OCI-LY1 (cell line): ENCODE data around the gene RND2.

ENCODE experiments used
- H2AFZ ChIP-seq: fragments of 200-600 bp; sonication (generic), shearing (Covaris generic); 2 replicates; pipeline ENCODE4 v1.6.0; 2014; ENCODE audit warnings: antibody characterized with exemption, mild to moderate bottlenecking, low read length
- H3F3A ChIP-seq: fragments of 200-600 bp; sonication (generic), shearing (Covaris generic); 2 replicates; pipeline ENCODE4 v1.6.0; 2014; ENCODE audit warnings: mild to moderate bottlenecking, antibody characterized with exemption, low read length, moderate library complexity; ENCODE audit not compliant: insufficient read depth
- H3K27ac ChIP-seq: fragments of 200-600 bp; sonication (generic); 2 replicates; pipeline ENCODE4 v1.5.1; 2014; ENCODE audit warnings: low read length, mixed run types, mild to moderate bottlenecking, low read depth; ENCODE audit not compliant: poor library complexity, severe bottlenecking
- H3K27me3 ChIP-seq: fragments of 200-600 bp; sonication (generic); 2 replicates; pipeline ENCODE4 v1.6.0; 2014; ENCODE audit warnings: antibody characterized with exemption, mild to moderate bottlenecking, low read length, moderate library complexity; ENCODE audit not compliant: insufficient read depth
- H3K36me3 ChIP-seq: fragments of 200-600 bp; sonication (generic); 2 replicates; pipeline ENCODE4 v1.6.1; 2014; ENCODE audit warnings: mild to moderate bottlenecking, antibody characterized with exemption, low read length, moderate library complexity, mixed read lengths; ENCODE audit not compliant: insufficient read depth
- H3K4me1 ChIP-seq: fragments of 200-600 bp; sonication (generic); 2 replicates; pipeline ENCODE4 v1.5.1; 2014; ENCODE audit warnings: mild to moderate bottlenecking, low read length, moderate library complexity; ENCODE audit not compliant: insufficient read depth, severe bottlenecking
- H3K4me2 ChIP-seq: fragments of 200-600 bp; sonication (generic), shearing (Covaris generic); 2 replicates; pipeline ENCODE4 v1.6.1; 2014; ENCODE audit warnings: low read length
- H3K4me3 ChIP-seq: fragments of 200-600 bp; sonication (generic); 2 replicates; pipeline ENCODE4 v1.5.1; 2014; ENCODE audit warnings: low read length, low read depth, mild to moderate bottlenecking, mixed read lengths; ENCODE audit not compliant: poor library complexity, severe bottlenecking
- H3K79me2 ChIP-seq: fragments of 200-600 bp; shearing (Covaris generic); 2 replicates; pipeline ENCODE4 v1.6.1; 2016; ENCODE audit warnings: mixed run types, low read length, mixed read lengths; ENCODE audit not compliant: insufficient read depth
- H3K9ac ChIP-seq: fragments of 200-600 bp; sonication (generic), shearing (Covaris generic); 2 replicates; pipeline ENCODE4 v1.6.1; 2014; ENCODE audit warnings: mild to moderate bottlenecking, low read length, mixed read lengths
- H3K9me2 ChIP-seq: fragments of 200-600 bp; sonication (generic), shearing (Covaris generic); 2 replicates; pipeline ENCODE4 v1.6.1; 2014; ENCODE audit warnings: low read depth, mild to moderate bottlenecking, low read length, mixed read lengths
- H3K9me3 ChIP-seq: fragments of 200-600 bp; shearing (Covaris generic); 2 replicates; pipeline ENCODE4 v1.6.1; 2014; ENCODE audit warnings: low read length, mixed read lengths
- H4K20me1 ChIP-seq: fragments of 200-600 bp; sonication (generic), shearing (Covaris generic); 2 replicates; pipeline ENCODE4 v1.6.0; 2016; ENCODE audit warnings: mild to moderate bottlenecking, low read length; ENCODE audit not compliant: insufficient read depth
- EZH2 ChIP-seq: fragments of 200-600 bp; sonication (generic), shearing (Covaris generic); IDR thresholded peaks from 2 replicates; pipeline ENCODE4 v1.8.0; 2017; ENCODE audit warnings: borderline replicate concordance, mixed run types, mild to moderate bottlenecking, antibody characterized with exemption, low read length, moderate library complexity, mixed read lengths
- TF ChIP-seq, protein P1 (sequence below): fragments of 200-600 bp; sonication (generic), shearing (Covaris generic); IDR thresholded peaks from 2 replicates; pipeline ENCODE4 v1.5.1; 2017; ENCODE audit warnings: mild to moderate bottlenecking, antibody characterized with exemption, low read length, moderate library complexity, mixed read lengths

Gene RND2

DNA sequence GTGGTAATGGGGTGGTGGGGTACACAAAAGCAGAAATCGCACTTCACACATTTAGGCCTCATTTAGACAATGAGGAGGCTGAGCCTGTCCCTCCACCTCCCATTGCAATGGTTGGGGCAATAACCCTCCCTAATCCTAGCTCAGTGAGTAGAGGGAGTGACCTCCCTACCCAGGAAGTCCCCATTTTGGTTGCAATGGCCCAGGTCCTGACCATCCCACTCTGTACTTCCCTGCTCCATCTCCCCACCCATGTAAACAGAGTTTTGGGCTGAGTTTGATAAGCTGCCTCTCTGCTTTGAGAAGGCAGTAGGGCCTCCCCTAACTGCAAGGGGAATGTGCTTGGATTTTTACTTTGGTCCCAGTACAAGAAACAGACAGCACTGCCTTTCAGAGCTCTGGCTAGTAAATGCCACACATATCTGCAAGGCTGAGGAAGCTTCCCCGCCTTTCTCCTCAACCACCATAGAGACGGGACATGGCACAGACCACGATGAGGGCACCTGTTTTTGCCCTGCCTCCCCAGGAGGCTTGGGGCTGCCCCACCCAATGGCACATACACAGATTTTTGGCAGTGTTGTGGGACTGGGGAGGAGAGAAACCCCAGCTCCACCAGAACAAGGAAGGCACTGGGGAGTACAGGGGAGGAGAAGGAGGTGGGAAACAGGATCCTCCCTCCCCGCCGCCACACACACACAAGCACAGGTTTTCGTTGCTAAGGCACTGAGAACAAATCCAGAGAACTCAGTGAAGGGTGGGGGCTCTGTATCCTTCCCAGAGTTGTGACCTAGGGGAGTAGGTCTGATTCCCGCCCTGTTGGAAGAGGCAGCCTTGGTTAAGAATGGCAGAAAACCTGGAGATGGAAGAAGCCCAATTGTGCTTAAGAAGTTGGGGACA, 10.1 kb upstream of the RND2 start:
- no peaks in the 10 kb centered on the region for H3F3A ChIP-seq
- H3K4me2 ChIP-seq, result no peak overlapping the region
- no peaks in the 10 kb centered on the region for H3K9me2 ChIP-seq
- peaks cover 7% of the 10 kb centered on the region; the same call in 1 of the 2 replicates for H3K36me3 ChIP-seq
- H3K4me3 ChIP-seq, result no peak overlapping the region
- no peaks in the 10 kb centered on the region for H3K79me2 ChIP-seq
- TF ChIP-seq, protein P1, sequence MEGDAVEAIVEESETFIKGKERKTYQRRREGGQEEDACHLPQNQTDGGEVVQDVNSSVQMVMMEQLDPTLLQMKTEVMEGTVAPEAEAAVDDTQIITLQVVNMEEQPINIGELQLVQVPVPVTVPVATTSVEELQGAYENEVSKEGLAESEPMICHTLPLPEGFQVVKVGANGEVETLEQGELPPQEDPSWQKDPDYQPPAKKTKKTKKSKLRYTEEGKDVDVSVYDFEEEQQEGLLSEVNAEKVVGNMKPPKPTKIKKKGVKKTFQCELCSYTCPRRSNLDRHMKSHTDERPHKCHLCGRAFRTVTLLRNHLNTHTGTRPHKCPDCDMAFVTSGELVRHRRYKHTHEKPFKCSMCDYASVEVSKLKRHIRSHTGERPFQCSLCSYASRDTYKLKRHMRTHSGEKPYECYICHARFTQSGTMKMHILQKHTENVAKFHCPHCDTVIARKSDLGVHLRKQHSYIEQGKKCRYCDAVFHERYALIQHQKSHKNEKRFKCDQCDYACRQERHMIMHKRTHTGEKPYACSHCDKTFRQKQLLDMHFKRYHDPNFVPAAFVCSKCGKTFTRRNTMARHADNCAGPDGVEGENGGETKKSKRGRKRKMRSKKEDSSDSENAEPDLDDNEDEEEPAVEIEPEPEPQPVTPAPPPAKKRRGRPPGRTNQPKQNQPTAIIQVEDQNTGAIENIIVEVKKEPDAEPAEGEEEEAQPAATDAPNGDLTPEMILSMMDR, result no peak
- no peak for TF ChIP-seq EZH2
- H3K9ac ChIP-seq, result no peak overlapping the region
- no peaks in the 10 kb centered on the region for H3K27me3 ChIP-seq
- no peak overlapping the region for H3K27ac ChIP-seq
- H3K4me1 ChIP-seq, result peaks cover 9% of the 10 kb centered on the region
- no peaks in the 10 kb centered on the region for H4K20me1 ChIP-seq
- H2AFZ ChIP-seq, result no peak overlapping the region
- no peaks in the 10 kb centered on the region for H3K9me3 ChIP-seq

DNA sequence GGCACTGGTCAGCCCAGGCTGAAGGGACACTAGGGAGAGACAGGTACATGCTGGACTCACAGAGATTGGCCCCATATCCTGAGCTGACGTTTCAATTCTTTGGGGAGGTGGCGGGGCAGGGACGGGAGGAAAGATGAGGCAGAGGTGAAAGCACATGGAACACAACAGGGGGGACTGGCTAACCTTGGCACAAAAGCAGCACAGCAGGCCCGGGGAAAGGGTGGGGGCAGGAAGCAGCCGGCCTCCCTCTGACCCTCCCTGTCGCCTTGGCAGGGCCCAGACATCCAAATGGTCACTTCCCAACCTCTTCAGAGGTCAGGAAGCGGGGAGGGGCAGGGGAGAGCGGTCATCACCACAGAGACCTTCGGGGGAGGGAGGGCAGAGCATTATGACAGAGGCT, 9.5 kb upstream of the RND2 start:
- Histone ChIP-seq H3K9me2 (no peaks in the 10 kb centered on the region), H4K20me1 (no peaks in the 10 kb centered on the region), H3K4me2 (no peak overlapping the region), H3K27ac (no peak overlapping the region), H3K4me1 (peaks cover 9% of the 10 kb centered on the region), H3K9ac (no peak overlapping the region), H3K79me2 (no peaks in the 10 kb centered on the region), H3K9me3 (no peaks in the 10 kb centered on the region), H3F3A (no peaks in the 10 kb centered on the region), H3K27me3 (no peaks in the 10 kb centered on the region), H3K4me3 (no peak overlapping the region), H3K36me3 (peaks cover 7% of the 10 kb centered on the region; the same call in 1 of the 2 replicates), H2AFZ (no peak overlapping the region)
- no peak for TF ChIP-seq EZH2
- TF ChIP-seq, protein P1, result no peak

DNA sequence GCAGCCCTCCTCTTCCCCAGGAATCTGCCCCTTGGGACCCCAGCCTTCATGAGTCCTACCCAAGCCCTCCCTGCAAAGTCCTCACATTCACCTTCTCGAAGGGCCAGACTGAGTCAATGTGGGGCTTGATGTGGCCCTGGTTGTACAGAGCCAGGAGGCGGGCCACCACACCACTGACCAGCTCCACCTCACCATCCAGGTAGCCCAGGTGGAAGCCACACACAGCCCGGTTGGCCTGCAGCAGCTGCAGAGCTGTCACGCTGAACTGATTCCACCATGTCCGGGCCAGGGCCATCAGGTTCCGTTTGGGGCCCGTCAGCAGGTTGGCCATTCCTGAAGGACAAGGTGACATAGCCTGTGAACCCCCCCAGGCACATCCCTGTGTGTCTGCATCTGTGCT, 8.8 kb upstream of the RND2 start:
- no peak overlapping the region for H3K27ac ChIP-seq
- H4K20me1 ChIP-seq, result no peaks in the 10 kb centered on the region
- no peak overlapping the region for H3K9ac ChIP-seq
- H3K27me3 ChIP-seq, result no peaks in the 10 kb centered on the region
- no peaks in the 10 kb centered on the region for H3K79me2 ChIP-seq
- H3K9me3 ChIP-seq, result no peaks in the 10 kb centered on the region
- peaks cover 7% of the 10 kb centered on the region; the same call in 1 of the 2 replicates for H3K36me3 ChIP-seq
- no peak overlapping the region for H3K4me2 ChIP-seq
- no peak for TF ChIP-seq EZH2
- TF ChIP-seq, protein P1, result no peak
- no peaks in the 10 kb centered on the region for H3F3A ChIP-seq
- H3K9me2 ChIP-seq, result no peaks in the 10 kb centered on the region
- H3K4me1 ChIP-seq, result peaks cover 15% of the 10 kb centered on the region
- H3K4me3 ChIP-seq, result no peak overlapping the region
- H2AFZ ChIP-seq, result no peak overlapping the region
